Measurements from ENCODE around the gene CPNE1.

GRCh38 chr20:35604449-35604747 lies 60.3 kb downstream of the CPNE1 start:
- TF ChIP-seq CTCF (IDR thresholded peaks at IDR 0.05; ENCODE audit: insufficient read depth, low read length) (no peak), GABPA (IDR thresholded peaks at IDR 0.05; ENCODE audit: low read depth) (no peak), REST (IDR thresholded peaks at IDR 0.05; ENCODE audit: insufficient replicate concordance, low read depth) (no peak), SPI1 (IDR thresholded peaks at IDR 0.05; ENCODE audit: borderline replicate concordance, low read depth) (no peak), POLR2AphosphoS5 (IDR thresholded peaks at IDR 0.05; ENCODE audit: low read depth) (no peak)

All from HL-60 (cell line).